ENCODE measurements around the gene SDR42E1. TPM values are rescaled to one million over a fixed set of nuclear protein-coding genes. Genes with fewer than 3 reads are reported as not detected.

The SDR42E1 gene
- total and polyA plus RNA-seq, 2 of the 4 experiments (the other 2 are of a cell fraction), result 0.44 to 0.72 TPM

GRCh38 chr16:82033683-82034300 is 22.5 kb upstream of the SDR42E1 start (continued):
- TF ChIP-seq, protein P1, sequence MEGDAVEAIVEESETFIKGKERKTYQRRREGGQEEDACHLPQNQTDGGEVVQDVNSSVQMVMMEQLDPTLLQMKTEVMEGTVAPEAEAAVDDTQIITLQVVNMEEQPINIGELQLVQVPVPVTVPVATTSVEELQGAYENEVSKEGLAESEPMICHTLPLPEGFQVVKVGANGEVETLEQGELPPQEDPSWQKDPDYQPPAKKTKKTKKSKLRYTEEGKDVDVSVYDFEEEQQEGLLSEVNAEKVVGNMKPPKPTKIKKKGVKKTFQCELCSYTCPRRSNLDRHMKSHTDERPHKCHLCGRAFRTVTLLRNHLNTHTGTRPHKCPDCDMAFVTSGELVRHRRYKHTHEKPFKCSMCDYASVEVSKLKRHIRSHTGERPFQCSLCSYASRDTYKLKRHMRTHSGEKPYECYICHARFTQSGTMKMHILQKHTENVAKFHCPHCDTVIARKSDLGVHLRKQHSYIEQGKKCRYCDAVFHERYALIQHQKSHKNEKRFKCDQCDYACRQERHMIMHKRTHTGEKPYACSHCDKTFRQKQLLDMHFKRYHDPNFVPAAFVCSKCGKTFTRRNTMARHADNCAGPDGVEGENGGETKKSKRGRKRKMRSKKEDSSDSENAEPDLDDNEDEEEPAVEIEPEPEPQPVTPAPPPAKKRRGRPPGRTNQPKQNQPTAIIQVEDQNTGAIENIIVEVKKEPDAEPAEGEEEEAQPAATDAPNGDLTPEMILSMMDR (conservative IDR thresholded peaks at IDR 0.05; ENCODE audit: low read depth, low read length), result no peak

DNA sequence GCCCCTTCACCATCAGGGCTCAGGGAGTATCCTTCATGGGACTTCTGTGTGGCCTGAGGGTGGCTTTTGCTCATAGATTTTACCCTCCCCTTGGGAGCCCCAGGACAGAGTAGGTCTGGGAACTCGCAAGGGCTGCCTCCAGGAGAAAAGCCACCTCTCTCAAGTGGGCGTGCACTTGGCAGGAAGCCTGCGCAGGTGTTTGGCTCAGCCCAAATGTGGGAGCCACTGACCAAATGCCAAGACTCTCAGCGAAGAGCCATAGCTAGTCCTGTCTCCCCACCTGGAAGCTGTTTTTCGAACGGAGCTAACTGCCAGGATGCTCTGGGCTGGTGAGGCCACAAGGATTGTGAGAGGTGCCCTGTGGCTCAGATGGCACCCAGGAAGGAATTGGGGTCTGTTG is 21.7 kb upstream of the SDR42E1 start:
- POLR2A ChIA-PET (ENCODE audit: unreplicated experiment), result no interaction called here
- CTCF ChIA-PET, result interaction anchor here (1.3 to 1.5 kb wide), 3 partner anchors 195 to 197 kb away, joined by 3 to 9 read pairs (median 4); no protein-coding TSS in a partner anchor
- dilution Hi-C loops (cut with HindIII; ENCODE audit: low sequenced_read_pairs, unreplicated experiment), result no loop called here
- TF ChIP-seq FOS (IDR thresholded peaks at IDR 0.05; ENCODE audit: low read depth, low read length), result no peak
- TF ChIP-seq, protein P2, sequence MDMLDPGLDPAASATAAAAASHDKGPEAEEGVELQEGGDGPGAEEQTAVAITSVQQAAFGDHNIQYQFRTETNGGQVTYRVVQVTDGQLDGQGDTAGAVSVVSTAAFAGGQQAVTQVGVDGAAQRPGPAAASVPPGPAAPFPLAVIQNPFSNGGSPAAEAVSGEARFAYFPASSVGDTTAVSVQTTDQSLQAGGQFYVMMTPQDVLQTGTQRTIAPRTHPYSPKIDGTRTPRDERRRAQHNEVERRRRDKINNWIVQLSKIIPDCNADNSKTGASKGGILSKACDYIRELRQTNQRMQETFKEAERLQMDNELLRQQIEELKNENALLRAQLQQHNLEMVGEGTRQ (IDR thresholded peaks at IDR 0.05; ENCODE audit: low read depth, low read length), result no peak
- TF ChIP-seq, protein P3, sequence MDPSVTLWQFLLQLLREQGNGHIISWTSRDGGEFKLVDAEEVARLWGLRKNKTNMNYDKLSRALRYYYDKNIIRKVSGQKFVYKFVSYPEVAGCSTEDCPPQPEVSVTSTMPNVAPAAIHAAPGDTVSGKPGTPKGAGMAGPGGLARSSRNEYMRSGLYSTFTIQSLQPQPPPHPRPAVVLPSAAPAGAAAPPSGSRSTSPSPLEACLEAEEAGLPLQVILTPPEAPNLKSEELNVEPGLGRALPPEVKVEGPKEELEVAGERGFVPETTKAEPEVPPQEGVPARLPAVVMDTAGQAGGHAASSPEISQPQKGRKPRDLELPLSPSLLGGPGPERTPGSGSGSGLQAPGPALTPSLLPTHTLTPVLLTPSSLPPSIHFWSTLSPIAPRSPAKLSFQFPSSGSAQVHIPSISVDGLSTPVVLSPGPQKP (IDR thresholded peaks at IDR 0.05; ENCODE audit: borderline replicate concordance, low read depth, low read length), result no peak
- no peak for TF ChIP-seq MXI1 (IDR thresholded peaks at IDR 0.05; ENCODE audit: borderline replicate concordance, low read depth, low read length)
- TF ChIP-seq, protein P1 (conservative IDR thresholded peaks at IDR 0.05; ENCODE audit: low read depth, low read length), result no peak
- no peak for TF ChIP-seq RCOR1 (IDR thresholded peaks at IDR 0.05; ENCODE audit: insufficient replicate concordance, low read length)
- TF ChIP-seq MAFK (IDR thresholded peaks at IDR 0.05; ENCODE audit: low read depth, low read length), result no peak
- TF ChIP-seq SMC3 (IDR thresholded peaks at IDR 0.05; ENCODE audit: low read depth, low read length), result no peak

More for the DNA sequence above, 21.7 kb upstream of the SDR42E1 start:
- H3K9ac ChIP-seq (ENCODE audit: low read depth, low read length), result no peak overlapping the region
- peak overlapping the region; percentile 49 to 56; a peak in 3 of 4 replicates for H4K8ac ChIP-seq (ENCODE audit: low read depth in 2 of 2, low read length in 2 of 2)
- in situ Hi-C loops (cut with MboI; ENCODE audit: low sequenced_read_pairs), result loop anchor here (5.0 kb wide), 1 partner anchor 194 kb away; no protein-coding TSS in a partner anchor
- intact Hi-C loops (cut with micrococcal nuclease), result no loop called here
- peak overlapping the region; percentile 77; the same call in 1 of the 2 replicates for H4K91ac ChIP-seq (ENCODE audit: insufficient read depth, low read depth, low read length)
- no peak overlapping the region for H2AK9ac ChIP-seq (replicated peaks; ENCODE audit: low read depth, low read length, poor library complexity)
- H2BK120ac ChIP-seq (ENCODE audit: low read depth, low read length), result peak overlapping the region; percentile 74
- H3K18ac ChIP-seq (ENCODE audit: low read depth, low read length), result peak overlapping the region; percentile 86; the same call in 1 of the 2 replicates
- no peak overlapping the region for H3K23ac ChIP-seq (ENCODE audit: low read depth, low read length)
- no CpG with 5 or more reads among the region's 6 CpGs for WGBS, 2 experiments (ENCODE audit: extremely low coverage in 2 of 2, insufficient read length in 1 of 2)
- no peaks in the 10 kb centered on the region for H3K36me3 ChIP-seq (ENCODE audit: control insufficient read depth, insufficient read depth, low read length)
- H2BK15ac ChIP-seq (ENCODE audit: low read depth, low read length), result peak overlapping the region; percentile 46; the same call in 2 of the 3 replicates
- H3K4me2 ChIP-seq (ENCODE audit: low read depth, low read length), result no peak overlapping the region
- no peak overlapping the region for H3K4me3 ChIP-seq (ENCODE audit: insufficient read depth, low read depth, low read length)
- H2AK5ac ChIP-seq (ENCODE audit: low read depth, low read length), result peak overlapping the region; percentile 82
- no TSS peak for BruUV-seq (replicated peaks)
- no peak overlapping the region for H3K27ac ChIP-seq (ENCODE audit: insufficient read depth, low read length)
- H4K5ac ChIP-seq (ENCODE audit: low read depth, low read length), result peak overlapping the region; percentile 91; the same call in 1 of the 2 replicates
- 0 out of 2 replicates have a peak, but pooled peaks cover 3% of the 10 kb centered on the region for H3K9me1 ChIP-seq (ENCODE audit: insufficient read depth, low read length)
- no peak overlapping the region for H2BK5ac ChIP-seq (ENCODE audit: low read depth, low read length, poor library complexity, severe bottlenecking)
- H3K4me1 ChIP-seq (ENCODE audit: control insufficient read depth, insufficient read depth, low read length), result peaks cover 10% of the 10 kb centered on the region
- H3K79me1 ChIP-seq (ENCODE audit: low read depth in 1 of 2, low read length in 2 of 2), result no peaks in the 10 kb centered on the region
- peak overlapping the region; percentile 69; the same call in 1 of the 2 replicates for H3K4ac ChIP-seq (ENCODE audit: low read depth, low read length)
- H3K14ac ChIP-seq (replicated peaks; ENCODE audit: low read depth, low read length), result no peak overlapping the region
- ATAC-seq (ENCODE audit: low read depth) (no peak), DNase-seq (no peak)
- H4K20me1 ChIP-seq (ENCODE audit: insufficient read depth, low read length), result no peaks in the 10 kb centered on the region
- no peaks in the 10 kb centered on the region for H3K9me3 ChIP-seq (ENCODE audit: control insufficient read depth, insufficient read depth, low read length)
- no peak overlapping the region for H3K56ac ChIP-seq (ENCODE audit: extremely low read depth, insufficient read depth, low read length)
- no peaks in the 10 kb centered on the region for H3K27me3 ChIP-seq (ENCODE audit: control insufficient read depth, insufficient read depth, low read length)
- no peak overlapping the region for H2AFZ ChIP-seq (replicated peaks; ENCODE audit: low read length, poor library complexity)
- H2BK20ac ChIP-seq (ENCODE audit: low read depth, low read length), result no peak overlapping the region
